ENCODE data around the gene LRIG2.
"Not testable (repeated sequence)": the region's sequence is repeated elsewhere in the genome, so short reads cannot be mapped to it uniquely, and the experiment has no call there.

LRIG2 gene

DNA sequence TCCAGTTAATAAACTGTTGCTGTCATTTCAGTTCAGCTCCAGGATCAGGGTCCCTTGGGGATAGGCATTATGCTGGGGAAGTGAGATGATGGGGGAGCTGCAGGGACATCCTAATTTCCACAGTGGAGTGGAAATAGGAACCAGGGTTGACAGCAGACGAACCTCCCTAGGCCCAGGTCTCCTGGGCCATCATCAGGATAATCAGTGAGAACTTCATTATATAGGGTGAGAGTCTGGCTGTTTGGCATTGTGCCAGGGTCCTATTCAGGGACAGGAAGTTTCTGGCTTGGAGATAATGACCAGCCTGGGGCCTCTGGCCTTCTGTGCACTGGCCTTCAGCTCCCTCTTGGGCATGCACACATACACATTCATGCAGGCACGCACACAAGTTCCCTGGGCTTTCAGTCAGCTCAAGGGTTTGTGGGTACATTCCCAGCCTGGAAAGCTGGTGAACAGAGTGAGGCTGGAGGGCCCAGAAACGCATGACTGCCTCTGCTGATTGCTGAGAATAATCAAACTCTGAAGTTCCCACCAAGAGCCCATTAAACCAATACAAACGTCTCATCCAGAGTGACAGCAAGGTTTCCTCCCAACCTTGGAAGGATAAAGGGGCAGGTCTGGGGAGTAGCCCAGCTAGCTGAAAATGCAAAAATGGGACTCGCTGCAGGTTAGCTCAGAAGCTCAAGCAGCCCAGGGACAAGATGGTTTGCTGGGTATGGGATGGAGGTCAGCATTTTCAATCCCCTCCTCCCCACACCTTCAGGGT lies 13.9 kb upstream of the LRIG2 start:
- no peak for DNase-seq (ENCODE audit: low read depth in 2 of 2)

DNA sequence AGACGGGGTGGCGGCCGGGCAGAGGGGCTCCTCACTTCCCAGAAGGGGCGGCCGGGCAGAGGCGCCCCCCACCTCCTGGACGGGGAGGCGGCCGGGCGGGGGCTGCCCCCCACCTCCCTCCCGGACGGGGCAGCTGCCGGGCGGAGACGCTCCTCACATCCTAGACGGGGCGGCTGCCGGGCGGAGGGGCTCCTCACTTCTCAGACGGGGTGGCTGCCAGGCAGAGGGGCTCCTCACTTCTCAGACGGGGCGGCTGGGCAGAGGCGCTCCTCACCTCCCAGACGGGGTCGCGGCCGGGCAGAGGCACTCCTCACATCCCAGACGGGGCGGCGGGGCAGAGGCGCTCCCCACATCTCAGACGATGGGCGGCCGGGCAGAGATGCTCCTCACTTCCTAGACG lies 9.5 kb upstream of the LRIG2 start:
- DNase-seq (ENCODE audit: low read depth in 2 of 2), result not testable (repeated sequence)

DNA sequence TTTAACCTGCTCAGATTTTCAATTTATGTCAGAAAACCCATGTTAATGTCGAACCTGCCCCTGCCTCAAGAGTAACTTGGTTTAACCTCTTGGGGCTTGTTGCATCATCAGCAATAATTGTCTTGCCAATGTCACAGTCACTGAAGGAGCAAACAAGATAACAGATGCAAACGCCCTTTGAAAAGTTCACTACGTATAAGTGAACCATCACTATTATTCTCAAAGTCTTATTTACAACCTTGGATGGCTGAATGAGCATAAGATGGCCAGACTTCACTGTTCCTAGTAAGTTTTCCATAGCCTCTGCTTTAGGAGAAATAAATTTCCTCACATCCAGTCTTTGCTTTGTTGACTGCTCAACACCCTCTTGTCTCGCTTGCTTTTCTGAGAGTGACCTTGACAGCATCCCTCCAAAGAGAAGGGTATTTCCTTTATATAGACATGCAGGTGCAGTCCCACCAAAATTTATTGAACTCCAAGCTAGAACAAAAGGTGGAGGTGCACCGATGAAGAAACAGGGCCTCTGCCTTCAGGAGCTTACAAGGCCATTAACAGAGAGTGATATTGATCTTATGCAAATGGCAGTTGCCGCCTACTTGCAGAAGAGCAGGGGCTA lies 749 bp upstream of the LRIG2 start:
- DNase-seq (ENCODE audit: low read depth in 2 of 2), result no peak

DNA sequence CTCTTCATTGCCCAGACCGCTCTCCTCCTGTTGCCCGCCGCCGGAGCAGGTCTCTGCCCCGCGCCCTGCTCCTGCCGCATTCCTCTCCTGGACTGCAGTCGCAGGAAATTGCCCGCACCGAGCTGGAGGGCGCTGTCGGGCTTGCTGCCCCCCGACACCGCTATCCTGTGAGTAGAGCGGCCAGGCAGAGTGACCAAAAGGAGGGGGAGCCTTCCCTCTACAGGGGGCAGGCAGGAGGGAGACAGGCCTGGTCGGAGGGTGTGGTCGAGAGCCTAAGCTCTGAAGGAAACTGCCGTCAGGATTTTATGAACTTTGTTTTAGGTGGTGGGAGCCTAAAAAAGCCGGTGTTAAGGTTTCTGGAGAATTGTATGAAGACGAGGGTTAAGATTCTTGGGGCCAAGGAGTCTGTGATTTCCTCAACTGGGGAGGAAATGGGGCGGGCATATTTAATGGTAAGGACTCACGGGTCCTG lies 517 bp downstream of the LRIG2 start:
- DNase-seq (ENCODE audit: low read depth in 2 of 2), result no peak

DNA sequence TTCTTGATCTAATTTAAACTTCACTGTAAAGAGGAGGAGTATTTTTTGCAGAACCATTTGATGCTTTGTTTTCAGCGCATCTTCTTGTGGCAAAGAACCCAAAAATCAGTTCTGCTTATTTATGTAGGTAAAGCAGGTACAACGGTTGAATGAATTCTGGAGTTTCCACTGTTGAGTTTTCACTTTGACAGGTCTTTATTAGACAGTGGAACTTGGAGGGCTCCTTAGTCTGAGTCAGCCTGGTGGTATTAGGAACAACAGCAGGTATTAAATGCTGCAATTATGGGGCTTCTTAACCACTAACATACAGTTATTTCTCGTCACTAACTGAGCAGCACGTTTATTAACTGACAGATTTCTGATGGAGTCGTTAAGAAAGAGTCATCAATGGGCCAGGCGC lies 1.2 kb downstream of the LRIG2 start:
- DNase-seq (ENCODE audit: low read depth in 2 of 2), result no peak

DNA sequence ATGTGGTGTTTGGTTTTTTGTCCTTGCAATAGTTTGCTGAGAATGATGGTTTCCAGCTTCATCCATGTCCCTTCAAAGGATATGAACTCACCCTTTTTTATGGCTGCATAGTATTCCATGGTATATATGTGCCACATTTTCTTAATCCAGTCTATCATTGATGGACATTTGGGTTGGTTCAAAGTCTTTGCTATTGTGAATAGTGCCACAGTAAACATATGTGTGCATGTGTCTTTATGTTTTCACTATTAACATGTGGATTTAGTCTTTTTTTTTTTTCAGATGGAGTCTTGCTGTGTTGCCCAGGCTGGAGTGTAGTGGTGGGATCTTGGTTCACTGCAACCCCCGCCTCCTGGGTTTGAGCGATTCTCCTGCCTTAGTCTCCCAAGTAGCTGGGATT lies 5.0 kb downstream of the LRIG2 start:
- DNase-seq (ENCODE audit: low read depth in 2 of 2), result not testable (repeated sequence)

DNA sequence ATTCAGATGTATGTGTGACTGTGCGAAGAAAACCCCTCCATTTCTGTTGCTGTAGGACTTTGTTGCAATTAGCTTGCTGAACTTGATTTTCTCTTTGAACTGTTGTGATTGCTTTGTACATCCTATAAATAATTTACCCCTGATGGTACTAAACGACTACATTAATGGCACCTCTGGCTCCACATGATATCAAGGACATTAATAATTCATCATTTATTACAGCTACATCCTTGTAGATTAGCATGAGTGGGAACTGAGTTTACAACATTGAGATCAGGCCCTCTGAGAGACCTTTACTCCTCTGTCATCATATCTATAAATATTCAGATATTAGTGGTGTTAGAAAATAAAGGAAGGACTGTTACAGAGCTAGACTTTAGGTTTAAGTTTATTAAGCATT lies 13.5 kb downstream of the LRIG2 start:
- no peak for DNase-seq (ENCODE audit: low read depth in 2 of 2)

DNA sequence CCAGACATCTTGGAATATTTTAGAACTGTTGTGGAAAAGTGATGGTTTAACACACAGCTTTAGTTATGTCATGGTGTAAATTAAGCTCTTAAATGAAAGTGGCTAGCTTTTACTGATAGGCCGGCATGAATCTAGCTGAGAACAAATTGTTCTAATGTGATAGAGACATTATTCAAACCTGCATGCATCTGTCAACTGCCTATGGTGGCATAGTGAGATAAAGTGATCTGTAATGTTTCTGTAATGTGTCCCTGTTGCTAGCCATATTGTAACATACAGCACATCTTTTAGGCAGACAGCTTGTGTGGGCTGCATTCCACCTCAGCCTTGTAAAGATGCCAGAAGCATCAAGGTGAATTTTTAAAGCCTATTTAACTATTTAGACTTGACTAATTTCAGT lies 16.0 kb downstream of the LRIG2 start:
- no peak for DNase-seq (ENCODE audit: low read depth in 2 of 2)

DNA sequence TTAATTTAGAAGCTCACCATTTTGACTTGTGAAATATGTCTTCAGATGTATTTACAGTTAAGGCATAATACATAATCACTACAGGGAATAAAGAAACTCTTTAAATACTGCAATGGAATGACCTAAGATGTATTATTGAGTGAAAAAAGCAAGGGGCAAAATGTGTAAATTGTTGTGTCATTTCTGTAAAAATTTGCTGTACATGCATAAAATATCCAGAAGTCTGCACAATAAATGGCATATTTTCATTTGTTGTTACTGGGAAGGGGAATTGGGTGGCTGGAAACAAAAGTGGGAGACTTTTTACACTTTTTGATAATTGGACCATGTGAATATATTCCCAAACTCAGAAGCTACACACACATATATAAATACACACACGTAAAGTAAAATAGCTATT lies 17.1 kb downstream of the LRIG2 start:
- DNase-seq (ENCODE audit: low read depth in 2 of 2), result no peak

DNA sequence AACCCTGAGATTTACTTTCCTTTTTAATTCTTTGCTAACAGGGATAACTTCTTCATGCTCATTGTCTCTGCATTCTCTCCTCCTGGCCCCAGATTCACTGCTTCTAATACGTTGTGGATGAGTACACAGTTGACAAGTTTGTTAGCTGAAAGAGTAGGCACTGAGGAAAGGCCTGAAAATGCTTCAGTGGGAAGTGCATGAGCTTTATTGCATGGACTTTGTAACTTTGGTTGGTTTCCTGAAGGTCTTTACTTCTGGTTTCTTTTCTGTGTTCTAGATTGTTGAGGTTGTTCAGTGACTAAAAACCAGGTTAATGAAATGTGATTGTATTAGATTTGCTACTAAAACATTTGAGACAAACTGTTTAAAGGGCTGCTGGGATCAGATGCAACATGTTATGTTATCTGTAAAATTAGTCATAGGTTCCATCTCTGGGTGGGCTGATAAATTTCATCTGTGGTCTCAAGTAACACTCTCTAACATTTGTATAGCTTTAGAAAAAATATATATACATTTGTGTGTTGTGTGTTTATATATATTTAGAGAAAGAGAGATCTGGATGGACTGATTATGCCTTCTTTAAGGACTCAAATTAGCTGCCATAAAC lies 19.1 kb downstream of the LRIG2 start:
- DNase-seq (ENCODE audit: low read depth in 2 of 2), result no peak

DNA sequence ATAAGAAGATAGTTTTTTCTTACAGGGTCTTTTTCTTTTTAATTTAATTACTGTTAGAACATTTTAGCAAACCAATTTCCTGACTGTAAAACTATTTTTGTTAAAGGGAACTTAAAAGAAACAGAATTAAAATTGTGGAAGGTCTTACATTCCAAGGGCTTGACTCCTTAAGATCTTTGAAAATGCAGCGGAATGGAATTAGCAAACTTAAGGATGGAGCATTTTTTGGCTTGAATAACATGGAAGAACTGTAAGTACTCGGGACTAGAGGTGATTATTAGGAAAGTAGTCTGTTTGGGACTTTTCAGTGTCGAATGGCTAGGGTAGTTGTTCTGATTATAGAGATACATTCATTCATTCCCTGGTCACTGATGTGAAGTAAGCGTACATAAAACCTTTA lies 21.5 kb downstream of the LRIG2 start:
- no peak for DNase-seq (ENCODE audit: low read depth in 2 of 2)

DNA sequence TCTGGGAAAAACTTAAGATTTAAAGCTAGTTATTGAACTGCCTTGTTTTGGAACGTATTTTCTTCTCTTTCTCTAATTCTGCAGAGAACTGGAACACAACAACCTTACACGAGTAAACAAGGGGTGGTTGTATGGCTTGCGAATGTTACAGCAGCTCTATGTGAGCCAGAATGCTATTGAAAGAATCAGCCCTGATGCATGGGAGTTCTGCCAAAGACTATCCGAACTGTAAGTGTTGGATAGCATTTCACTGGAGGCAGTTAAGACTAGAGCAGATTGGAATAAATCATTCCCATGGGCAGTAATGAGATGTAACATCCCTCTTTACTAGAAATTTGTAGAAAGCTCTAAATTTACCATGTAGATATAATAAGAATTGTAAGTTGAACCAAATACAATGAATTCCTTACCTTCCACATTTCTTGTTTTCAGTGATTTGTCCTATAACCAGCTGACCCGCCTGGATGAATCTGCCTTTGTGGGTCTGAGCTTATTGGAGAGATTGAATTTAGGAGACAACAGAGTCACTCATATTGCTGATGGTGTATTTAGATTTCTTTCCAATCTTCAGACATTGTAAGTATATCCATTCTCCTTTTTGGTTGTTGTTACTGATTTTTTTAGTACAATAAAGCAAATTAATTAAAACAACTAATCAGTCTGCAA lies 22.9 kb downstream of the LRIG2 start:
- no peak for DNase-seq (ENCODE audit: low read depth in 2 of 2)

DNA sequence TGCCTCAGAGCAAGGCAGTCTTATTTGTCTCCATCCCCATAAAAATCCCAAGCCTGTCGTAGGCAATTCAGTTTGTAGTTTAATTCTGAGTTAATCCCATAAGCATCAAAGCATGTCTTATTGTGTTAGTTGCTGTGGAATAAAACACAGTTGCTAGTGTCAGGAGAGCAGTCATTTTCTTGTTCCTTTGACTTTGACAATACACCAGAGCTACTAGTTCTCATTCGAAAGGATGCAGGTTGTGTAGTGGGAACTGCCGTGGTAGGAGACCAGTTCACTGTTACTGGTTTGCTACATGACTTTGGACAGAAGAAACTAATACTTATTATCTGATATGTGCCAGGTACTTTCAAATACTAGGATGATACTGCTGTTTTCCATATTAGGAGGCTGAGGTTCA lies 23.5 kb downstream of the LRIG2 start:
- DNase-seq (ENCODE audit: low read depth in 2 of 2), result no peak

DNA sequence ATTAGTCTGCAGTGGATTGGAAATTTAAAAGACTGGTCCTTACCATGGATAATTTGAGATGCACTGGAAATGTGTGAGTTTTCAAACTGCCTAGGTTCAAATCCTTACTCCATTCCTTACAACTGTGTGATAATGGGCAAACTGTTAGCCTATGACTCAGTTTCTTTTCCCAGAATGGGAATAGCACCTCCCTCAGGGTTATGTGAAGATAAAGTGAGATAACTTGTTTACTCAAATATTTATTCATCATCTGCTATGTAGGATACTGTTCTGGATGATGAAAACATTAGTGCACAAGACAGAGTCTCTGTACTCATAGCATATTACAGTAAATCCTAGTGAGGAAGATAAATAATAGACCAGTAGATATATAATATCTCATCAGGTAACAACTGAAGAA lies 28.6 kb downstream of the LRIG2 start:
- DNase-seq (ENCODE audit: low read depth in 2 of 2), result no peak

DNA sequence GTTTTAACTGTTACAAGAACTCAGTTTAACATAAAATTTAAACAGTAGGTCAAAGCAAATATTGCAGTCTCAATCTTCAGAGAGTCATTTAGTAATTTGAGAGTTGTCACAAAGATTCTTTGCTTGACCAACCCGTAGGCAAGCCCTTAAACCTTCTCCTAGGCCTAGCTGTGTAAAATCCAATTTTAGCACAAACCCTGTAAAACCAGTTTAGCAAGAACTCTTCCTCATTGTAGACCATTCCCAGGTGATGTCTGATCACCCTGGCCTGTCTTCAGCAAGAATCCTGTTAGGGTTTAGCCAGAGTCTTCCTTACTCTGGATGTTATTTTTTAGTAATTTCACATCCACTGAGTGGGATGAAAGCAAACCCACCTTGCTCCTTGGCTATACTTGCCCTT lies 30.1 kb downstream of the LRIG2 start:
- DNase-seq (ENCODE audit: low read depth in 2 of 2), result no peak

DNA sequence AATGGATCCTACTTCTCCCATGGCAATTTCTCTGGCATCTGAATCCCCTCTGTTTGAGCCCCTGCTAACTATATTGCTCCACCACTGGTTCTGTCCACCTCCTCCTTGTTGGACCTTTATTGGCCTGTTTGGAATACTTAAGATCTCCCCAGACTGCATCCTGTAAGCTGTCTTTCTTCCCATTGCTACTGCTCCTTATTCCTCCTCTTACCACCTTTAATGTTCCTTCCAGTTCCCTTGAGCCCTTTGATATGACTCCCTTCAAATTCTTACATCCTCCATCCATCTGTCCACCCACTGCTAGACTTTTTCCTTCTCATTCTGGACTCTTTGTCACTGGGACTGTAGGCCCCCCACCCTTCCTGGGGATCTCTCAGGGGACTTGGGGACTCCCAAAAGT lies 31.0 kb downstream of the LRIG2 start:
- DNase-seq (ENCODE audit: low read depth in 2 of 2), result no peak

DNA sequence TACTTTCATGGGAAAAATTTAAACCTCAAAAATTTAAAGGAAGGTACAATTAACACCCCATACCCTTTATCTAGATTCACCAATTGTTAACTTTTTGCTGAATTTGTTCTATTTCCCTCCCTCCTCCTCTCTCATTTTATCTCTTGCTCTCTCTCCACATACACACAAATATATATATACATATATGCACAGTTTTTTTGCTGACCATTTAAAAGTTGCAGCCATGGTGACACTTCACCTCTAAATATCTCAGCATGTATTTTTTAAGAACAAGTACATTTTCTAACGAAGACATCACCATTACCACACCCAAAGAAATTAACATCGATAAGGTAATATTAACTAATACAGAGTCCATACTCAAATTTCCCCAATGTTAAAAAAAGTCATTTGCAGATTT lies 33.9 kb downstream of the LRIG2 start:
- DNase-seq (ENCODE audit: low read depth in 2 of 2), result no peak

DNA sequence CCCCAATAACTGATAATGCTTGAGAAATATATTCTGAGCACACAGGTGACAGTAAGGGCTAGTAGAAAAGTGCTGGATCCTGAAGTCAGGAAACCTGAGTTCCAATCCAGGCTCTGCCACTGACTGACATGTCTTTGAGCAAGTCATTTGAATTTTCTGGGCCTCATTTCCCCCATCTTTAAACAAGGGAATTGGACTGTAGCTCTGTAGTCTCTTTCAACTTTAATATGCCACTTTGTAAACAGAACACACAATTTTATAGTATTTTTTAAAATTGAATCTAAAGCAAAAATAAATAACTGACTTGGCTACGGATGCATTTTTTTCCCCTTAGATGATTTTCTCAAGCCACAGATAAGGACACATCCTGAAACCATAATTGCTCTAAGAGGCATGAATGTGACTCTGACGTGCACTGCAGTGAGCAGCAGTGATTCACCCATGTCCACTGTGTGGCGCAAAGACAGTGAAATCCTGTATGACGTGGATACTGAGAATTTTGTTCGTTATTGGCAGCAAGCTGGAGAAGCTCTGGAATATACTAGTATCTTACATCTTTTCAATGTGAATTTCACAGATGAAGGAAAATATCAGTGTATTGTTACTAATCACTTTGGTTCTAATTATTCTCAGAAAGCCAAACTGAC lies 37.0 kb downstream of the LRIG2 start:
- no peak for DNase-seq (ENCODE audit: low read depth in 2 of 2)

DNA sequence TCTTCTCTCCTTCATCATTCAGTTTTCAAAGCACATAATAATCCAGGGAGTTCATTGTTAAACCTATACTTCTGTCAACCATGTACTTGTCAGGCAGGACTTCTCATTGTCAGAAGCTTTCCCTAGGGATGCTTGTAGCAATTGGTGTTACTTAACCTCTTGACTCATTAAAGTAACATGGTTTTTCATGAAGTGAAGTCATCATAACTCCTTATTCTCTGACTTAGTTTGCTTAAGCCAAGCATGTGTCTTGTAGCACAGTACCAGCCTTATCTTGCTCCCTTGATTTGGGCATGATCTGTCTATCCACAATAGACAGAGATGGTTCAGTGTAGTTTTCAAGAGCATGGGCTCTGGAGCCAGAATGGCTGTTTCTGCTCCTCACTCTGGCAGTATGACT lies 45.3 kb downstream of the LRIG2 start:
- DNase-seq (ENCODE audit: low read depth in 2 of 2), result no peak

DNA sequence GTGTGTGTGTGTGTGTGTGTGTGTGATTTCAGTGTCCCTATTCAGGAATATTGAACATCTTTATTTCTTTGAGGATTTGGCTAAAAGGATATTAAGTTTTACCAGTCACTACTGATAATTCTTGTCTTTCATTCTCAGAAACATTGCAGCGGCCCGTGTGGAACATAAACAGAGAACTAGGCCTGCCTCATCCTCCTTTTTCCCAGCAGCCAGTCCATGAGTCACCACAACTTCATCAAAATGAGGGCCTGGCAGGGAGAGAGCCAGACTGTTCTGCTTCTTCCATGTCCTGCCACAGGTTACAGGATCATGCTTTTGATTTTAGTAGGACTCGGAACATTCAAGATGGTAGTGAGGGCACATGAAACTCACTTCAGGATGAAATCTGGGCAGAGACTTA lies 50.7 kb downstream of the LRIG2 start:
- no peak for DNase-seq (ENCODE audit: low read depth in 2 of 2)

DNA sequence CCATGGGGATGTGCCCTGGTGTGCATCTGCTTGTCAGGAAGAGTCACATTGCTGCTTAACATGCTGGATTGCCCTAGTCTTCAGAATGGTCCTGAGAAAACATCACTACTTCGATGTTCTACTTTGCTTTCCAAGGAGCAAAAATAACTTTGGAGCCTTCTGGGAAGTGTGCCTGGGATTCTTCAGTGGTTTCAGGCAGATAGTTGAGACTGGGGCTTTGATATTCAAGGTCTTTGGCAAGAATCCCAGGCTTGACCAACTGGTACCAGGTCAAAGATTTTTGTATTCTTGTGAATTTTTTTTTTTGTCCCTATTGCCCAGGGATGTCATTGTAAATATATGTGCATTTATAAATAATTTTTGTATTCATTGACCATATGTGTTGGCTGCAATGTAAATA lies 51.4 kb downstream of the LRIG2 start:
- no peak for DNase-seq (ENCODE audit: low read depth in 2 of 2)

DNA sequence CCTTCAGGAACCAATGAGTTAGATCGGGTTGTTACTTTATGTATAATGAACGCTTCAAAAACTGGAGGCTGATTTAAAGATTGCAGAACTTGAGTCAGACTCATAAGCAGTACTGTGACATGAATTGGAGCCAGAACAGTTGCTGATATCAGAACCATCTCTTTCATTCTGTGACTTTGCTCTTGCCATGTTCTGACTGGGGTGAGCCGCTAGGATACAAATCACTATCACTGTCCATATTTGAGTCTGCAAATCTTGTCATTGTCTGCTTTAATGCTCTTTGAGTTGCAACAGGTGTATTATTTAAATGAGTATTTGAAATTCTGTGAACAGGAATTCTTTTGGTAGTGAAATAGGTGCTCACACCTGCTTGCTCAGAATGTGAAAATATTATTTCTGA lies 52.5 kb downstream of the LRIG2 start:
- DNase-seq (ENCODE audit: low read depth in 2 of 2), result no peak
